GM19035 (cell line): ENCODE data around the gene COL18A1.
"Not testable (repeated sequence)": the region's sequence is repeated elsewhere in the genome, so short reads cannot be mapped to it uniquely, and the experiment has no call there.

ENCODE experiments used
- ATAC-seq: cut with Tn5 transposase; IDR thresholded peaks from one replicate; pipeline ENCODE4 v1.9.1; 2021; ENCODE audit not compliant: unreplicated experiment

Gene COL18A1

DNA sequence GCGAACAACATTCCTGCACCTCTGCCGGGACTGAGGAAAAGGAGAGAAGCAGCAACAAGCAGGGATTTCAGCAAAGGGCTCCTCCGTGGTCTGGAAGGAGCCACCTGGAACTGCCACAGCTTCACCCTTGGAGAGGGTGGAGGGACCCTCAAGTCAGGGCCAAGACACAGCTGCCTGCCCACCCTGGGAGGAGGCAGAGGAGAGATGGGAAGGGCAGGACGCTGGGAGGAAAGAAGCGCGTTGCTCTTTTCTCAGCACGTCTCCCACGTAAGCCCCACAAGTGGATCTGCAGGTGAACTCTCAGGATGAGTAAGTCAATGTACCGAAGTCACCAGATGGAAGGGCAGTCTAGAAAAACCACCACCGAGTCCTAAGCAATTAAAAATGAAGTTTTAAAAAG lies 97.6 kb downstream of the COL18A1 start:
- ATAC-seq, result no peak

DNA sequence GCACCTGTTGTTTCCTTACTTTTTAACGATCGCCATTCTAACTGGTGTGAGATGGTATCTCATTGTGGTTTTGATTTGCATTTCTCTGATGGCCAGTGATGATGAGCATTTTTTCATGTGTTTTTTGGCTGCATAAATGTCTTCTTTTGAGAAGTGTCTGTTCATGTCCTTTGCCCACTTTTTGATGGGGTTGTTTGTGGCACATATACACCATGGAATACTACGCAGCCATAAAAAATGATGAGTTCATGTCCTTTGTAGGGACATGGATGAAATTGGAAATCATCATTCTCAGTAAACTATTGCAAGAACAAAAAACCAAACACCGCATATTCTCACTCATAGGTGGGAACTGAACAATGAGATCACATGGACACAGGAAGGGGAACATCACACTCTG lies 98.3 kb downstream of the COL18A1 start:
- not testable (repeated sequence) for ATAC-seq

DNA sequence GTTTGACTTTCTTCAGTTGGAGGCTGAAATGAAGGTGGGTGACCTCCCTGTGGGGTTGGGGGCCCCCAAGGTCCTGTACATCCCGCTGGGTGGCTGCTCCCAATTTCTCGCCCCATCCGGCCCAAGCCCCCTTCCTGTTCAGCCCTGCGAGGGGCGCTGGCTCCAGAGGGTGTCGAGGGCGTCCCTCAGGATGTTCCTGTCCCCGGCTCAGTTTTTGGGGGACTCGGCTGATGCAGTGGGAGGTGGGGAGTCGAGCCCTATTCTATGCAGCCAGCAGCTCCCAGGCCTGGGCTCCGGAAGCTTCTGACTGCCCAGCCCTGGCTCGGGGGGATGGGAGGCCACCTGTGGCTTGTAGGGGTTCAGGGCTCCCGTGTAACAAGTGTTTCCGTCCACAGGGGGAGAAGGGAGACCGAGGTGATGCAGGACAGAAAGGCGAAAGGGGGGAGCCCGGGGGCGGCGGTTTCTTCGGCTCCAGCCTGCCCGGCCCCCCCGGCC lies 99.1 kb downstream of the COL18A1 start:
- no peak for ATAC-seq

DNA sequence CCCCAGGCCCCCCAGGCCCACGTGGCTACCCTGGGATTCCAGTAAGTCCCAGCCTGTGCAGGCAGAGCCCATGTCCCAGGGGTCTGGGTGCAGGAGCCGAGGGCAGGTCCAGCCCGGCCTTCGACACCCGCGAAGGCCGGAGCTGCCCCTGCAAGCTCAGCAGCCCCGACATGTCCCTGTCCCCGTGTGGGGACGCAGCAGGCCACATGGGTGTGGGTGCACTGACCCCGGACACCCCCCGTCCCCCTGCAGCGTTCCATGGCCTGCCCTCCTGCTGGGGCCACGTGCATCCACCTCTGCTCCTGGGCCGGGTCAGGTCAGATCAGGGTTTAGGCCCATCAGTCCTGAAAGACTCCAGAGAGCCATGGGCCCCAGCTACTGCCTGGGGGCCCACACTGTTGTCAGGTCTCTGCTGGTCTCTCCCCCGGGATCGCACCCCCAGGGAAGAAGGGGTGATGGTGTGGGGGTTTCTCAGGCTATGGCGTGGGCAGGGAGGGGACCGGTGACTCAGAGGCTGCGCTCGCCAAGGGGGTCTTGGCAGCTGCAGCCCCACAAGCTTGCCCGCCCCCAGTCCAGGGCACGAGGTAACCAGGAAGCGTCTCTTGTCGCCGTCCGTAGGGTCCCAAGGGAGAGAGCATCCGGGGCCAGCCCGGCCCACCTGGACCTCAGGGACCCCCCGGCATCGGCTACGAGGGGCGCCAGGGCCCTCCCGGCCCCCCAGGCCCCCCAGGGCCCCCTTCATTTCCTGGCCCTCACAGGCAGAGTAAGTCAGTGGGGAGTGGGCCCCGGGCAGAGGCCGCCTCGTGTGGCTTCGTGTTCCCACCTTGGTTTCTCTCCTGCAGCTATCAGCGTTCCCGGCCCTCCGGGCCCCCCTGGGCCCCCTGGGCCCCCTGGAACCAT lies 99.8 kb downstream of the COL18A1 start:
- ATAC-seq, result no peak

DNA sequence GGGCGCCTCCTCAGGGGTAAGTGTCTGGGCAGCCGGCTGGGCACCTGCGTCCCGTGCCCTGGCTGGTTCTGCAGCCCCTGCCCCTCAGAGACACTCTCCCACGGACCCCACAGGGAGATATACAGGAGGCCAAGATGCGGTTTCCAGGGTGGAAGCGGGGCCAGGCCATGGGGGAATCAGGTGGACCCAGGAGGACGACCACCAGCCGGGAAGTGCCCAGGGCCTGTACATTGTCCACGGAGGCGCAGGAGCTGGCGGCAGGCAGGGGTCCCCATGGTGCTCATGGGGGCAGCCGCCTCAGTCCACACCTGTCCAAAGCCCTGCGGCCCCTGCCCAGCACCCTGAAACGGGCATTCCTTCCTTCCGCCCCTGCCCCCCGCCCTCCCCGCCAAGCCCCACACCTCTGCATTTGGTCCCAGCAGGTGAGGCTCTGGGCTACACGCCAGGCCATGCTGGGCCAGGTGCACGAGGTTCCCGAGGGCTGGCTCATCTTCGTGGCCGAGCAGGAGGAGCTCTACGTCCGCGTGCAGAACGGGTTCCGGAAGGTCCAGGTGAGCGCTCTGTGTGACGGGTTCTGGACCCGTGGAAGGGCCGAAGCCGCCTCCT lies 100.6 kb downstream of the COL18A1 start:
- ATAC-seq, result no peak

DNA sequence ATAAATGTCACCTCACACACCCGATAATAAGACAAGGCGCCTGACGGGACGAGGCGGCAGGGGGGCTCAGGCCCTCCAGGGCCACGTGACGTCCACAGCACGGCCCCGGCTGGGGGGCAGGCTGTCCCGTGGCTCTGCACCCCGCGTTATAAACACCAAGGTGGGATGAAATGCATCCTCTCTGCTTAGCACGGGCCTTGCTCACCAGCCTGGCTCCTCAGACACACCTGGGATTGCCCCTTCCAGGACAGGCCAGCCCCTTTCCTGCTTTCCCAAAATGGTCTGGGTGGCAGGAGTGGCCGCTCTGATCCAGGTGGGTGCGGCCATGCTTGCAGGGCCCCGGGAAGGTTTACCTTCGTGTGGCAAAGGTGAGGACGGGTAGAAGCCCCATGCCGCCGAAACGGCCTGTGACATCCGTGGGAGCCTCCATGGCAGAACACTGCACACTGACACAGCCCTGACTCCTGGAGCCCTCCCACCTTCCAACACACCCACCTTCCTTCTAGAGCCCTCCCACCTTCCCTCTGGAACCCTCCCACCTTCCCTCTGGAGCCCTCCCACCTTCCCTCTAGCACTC lies 101.4 kb downstream of the COL18A1 start:
- ATAC-seq, result no peak

DNA sequence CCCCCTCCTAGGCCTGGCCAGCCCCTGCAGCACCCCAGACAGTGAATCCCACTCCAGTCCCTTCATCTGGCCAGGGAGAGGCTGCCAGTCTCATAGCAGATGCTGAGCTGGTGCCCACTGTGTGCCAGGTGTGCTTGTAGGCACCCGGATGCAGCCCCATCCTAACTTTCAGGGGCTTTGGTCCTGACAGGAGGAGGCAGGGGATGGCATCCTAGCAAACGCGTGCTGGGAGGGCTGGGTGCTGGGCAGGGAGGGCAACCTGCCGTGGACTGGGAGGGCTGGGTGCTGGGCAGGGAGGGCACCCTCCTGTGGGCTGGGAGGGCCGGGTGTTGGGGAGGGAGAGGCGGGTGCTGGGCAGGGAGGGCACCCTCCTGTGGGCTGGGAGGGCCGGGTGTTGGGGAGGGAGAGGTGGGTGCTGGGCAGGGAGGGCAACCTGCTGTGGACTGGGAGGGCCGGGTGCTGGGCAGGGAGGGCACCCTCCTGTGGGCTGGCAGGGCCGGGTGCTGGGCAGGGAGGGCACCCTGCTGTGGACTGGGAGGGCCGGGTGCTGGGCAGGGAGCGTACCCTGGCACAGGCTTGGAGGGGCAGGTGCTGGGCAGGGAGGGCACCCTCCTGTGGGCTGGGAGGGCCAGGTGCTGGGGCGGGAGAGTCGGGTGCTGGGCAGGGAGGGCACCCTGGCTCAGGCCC lies 102.0 kb downstream of the COL18A1 start:
- ATAC-seq, result no peak

DNA sequence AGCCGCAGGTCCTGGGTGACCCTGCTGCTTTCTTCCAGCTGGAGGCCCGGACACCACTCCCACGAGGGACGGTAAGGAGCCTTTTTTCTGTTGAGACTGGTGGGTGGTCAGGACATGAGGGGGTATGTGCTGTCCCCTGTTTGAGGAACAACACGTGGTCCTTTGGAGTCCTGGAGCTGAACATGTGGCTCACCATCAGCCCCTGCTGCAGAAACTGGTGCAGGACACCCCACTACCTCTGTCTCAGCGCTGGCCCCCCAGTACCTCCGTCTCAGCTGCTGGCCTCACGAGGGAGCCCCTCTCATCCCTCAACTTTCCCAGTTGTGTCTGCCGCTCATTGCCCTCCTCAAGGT lies 102.5 kb downstream of the COL18A1 start:
- ATAC-seq, result no peak

DNA sequence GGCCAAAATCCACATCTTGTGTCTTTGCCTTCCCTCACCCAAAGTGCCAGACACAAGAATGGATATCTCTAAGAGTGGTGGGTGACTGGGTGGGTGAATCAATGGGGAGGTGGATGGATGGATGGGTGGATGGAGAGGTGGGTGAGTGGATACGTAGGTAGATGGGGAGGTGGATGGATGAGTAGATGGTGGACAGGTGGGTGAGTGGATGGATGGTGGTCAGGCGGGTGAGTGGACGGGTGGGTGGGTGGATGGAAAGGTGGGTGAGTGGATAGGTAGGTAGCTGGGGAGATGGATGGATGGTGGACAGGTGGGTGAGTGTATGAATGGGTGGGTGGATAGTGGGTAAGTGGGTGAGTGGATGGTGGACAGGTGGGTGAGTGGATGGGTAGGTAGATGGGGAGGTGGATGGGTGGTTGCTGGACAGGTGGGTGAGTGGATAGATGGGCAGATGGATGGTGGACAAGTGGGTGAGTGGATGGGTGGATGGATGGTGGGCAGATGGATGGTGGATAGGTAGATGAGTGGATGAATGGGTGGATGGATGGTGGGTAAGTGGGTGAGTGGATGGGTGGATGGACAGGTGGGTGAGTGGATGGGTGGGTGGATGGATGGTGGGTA lies 103.0 kb downstream of the COL18A1 start:
- ATAC-seq, result no peak

DNA sequence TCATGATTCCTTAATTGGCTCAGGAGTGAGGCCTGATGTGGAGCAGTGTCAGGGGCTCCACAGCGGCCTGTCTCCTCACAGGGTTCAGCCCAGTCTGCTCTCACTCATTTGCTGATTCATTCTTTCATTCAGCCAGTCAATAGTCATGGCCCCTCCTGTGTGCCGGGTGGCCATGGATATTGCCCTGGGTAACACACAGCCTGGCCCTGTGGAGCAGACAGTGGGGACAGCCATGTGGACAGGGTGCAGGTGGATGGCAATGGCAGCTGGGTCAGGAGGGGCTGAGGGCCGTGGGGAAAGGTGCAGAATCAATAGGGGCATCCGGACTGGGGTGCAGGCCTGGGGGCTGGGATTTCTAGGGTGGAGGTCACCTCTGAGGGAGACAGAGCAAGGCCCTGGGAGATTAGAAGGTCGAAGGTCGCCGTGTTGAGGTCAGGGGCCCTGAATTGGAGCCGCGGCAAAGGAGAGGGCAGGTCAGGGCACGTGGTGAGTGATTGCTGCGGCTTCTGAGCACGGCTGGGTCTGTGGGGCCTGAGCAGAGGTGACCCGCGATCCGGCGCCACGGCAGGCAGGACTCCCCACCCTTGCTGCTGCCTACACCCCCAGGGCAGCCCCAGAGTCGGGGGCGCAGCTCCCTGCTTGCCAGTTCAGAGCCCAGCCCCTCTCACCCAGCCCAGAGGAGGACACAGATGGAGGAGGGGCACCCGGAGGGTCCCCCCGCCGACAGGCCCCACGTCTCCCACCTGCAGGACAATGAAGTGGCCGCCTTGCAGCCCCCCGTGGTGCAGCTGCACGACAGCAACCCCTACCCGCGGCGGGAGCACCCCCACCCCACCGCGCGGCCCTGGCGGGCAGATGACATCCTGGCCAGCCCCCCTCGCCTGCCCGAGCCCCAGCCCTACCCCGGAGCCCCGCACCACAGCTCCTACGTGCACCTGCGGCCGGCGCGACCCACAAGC lies 103.9 kb downstream of the COL18A1 start:
- ATAC-seq, result no peak

DNA sequence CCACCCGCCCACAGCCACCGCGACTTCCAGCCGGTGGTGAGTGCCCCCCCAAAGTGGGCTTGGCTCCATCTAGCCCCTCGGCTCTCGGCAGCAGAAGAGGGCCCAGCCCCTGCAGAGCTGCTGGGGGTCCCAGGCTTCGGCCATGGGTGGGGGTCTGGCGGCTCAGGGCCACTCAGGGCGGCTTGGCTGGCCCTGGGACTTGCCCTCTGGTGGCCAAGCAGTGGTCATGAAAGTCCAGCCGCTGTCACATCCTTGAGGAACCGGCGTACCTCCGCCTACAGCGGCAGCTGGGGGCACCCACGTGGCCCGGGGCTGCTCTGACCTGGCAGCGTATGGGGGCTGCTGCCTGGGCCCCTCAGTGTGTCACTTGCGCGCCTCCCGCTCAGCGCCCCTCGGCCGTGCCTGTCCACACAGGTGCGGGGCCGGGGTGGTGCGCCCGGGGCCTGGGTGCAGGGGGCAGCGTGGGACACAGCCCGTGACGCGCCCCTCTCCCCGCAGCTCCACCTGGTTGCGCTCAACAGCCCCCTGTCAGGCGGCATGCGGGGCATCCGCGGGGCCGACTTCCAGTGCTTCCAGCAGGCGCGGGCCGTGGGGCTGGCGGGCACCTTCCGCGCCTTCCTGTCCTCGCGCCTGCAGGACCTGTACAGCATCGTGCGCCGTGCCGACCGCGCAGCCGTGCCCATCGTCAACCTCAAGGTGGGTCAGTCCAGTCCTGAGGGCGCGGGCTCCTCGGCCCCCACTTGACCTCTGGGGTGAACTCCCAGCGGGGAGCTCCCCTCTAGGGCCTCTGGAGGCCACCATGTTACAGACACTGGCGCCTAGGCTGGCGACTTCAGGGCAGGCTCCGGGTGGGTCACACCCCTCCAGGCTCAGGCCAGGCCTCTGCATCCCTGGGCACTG lies 104.9 kb downstream of the COL18A1 start:
- no peak for ATAC-seq

DNA sequence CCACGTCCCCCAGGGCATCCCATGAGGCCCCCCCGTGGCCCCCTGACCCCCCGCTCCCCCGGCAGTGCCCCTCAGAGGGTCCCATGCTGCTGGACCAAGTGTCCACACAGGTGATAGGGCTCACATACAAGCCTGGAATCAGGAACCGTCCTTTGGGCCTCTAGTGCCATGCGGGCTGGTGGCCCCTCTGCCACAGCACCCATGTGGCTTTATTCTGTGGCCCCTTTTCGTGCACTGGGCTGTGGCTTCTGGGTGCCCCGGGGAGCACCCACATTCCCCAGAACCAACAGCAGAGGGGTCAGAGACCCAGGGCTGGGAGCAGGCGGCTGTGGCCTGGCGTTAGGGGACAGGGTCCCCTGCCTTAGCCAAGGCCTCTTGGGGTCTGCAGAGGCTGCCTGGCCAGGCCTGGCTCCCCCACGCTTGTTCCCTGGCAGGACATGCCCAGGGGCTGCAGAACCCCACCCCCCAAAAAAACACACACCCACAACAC lies 105.5 kb downstream of the COL18A1 start:
- ATAC-seq, result no peak

DNA sequence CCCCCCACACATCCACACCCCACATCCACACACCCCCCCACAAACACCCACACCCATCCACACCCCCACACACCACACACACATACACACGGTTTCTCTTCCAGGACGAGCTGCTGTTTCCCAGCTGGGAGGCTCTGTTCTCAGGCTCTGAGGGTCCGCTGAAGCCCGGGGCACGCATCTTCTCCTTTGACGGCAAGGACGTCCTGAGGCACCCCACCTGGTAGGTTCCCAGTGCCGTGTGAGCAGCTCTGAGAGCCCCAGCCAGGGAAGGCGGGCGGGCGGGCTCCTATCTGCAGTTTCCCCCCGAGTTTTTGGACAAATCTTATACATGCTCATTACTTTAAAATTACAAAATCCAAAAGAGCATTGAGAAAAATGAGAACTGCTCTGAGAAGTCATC lies 106.0 kb downstream of the COL18A1 start:
- no peak for ATAC-seq

DNA sequence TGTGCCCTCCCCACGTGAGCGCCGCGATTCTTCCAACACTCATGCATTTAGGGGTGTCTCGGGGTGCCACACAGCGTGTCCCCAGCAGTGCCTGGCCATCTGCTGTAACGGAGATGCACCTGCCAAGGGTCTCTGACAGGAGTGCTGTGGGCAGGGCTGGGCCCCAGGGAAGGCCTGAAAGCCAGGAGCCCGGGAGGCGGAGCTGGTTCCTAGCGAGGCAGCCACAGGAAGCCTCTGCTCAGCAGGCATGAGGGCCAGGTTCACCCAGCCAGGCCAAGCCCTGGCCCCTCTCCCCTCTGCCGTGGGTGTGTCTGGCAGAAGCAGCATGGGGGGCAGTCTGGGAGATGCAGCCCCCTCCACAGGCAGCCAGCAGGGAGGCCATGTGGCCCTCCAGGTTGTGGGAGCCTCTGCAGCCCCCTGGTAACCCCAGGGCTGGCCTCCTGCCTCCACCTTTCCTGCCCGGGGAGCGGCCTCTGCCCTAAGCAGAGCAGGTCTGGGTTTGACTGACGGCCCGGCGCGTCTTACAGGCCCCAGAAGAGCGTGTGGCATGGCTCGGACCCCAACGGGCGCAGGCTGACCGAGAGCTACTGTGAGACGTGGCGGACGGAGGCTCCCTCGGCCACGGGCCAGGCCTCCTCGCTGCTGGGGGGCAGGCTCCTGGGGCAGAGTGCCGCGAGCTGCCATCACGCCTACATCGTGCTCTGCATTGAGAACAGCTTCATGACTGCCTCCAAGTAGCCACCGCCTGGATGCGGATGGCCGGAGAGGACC lies 106.9 kb downstream of the COL18A1 start:
- ATAC-seq, result no peak

DNA sequence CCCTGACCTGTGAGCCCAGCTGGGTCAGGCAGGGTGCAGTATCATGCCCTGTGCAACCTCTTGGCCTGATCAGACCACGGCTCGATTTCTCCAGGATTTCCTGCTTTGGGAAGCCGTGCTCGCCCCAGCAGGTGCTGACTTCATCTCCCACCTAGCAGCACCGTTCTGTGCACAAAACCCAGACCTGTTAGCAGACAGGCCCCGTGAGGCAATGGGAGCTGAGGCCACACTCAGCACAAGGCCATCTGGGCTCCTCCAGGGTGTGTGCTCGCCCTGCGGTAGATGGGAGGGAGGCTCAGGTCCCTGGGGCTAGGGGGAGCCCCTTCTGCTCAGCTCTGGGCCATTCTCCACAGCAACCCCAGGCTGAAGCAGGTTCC lies 107.6 kb downstream of the COL18A1 start:
- no peak for ATAC-seq

DNA sequence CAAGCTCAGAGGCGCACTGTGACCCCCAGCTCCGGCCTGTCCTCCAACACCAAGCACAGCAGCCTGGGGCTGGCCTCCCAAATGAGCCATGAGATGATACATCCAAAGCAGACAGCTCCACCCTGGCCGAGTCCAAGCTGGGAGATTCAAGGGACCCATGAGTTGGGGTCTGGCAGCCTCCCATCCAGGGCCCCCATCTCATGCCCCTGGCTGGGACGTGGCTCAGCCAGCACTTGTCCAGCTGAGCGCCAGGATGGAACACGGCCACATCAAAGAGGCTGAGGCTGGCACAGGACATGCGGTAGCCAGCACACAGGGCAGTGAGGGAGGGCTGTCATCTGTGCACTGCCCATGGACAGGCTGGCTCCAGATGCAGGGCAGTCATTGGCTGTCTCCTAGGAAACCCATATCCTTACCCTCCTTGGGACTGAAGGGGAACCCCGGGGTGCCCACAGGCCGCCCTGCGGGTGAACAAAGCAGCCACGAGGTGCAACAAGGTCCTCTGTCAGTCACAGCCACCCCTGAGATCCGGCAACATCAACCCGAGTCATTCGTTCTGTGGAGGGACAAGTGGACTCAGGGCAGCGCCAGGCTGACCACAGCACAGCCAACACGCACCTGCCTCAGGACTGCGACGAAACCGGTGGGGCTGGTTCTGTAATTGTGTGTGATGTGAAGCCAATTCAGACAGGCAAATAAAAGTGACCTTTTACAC lies 108.2 kb downstream of the COL18A1 start:
- no peak for ATAC-seq

DNA sequence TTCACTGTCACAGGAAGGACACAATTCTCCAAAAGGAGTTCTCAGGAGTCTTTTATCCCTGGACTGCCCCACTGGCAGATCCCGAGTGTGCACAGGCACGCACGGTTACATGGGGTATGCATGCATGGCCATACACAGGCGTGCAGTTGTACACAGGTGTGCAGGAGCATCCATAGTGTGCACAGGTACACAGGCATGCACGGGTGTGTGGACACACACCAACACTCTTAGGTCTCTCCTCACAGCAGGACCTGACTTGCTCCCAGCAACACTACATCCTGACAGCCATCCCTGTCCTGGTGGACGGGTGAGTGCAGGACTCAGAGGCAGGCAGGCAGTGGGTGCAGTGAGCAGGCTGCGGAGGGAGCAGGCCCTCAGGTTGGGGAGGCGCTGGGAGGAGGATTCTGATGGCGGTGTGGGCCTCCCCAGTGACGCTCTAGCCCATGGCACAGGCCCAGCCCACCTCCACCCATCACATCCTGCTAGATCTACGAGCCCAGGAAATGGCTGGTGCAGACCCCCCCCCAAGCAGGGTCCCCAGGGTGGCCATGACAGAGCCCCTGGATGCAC lies 108.9 kb downstream of the COL18A1 start:
- no peak for ATAC-seq
